ENCODE measurements around the gene MAST2.
"Not testable (repeated sequence)": the region's sequence is repeated elsewhere in the genome, so short reads cannot be mapped to it uniquely, and the experiment has no call there.

MAST2 gene

DNA sequence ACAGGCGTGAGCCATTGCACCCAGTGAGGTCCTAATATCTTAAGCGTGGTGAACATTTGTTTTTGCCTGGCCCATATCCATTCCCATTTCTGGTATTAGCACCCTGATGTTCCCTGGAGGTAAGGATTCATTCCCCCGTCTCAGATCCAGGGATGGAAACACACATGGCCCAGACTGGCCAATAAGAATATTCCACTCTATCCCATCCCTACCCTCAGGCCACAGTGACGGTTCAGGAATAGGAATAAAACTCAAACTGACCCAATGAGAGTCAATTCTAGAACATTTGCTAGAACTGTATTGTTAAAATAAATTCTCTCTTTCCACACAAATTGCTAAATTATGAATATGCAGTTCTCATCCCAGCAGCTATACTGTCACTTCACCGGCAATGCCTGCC, 252.9 kb downstream of the MAST2 start:
- Histone ChIP-seq H3K9me3 (ENCODE audit: low read length) (no peaks in the 10 kb centered on the region), H3K36me3 (ENCODE audit: insufficient read depth, low read length) (peaks cover 90% of the 10 kb centered on the region), H3K4me1 (ENCODE audit: insufficient read depth, low read length) (no peaks in the 10 kb centered on the region), H3K4me3 (ENCODE audit: low read length) (no peak overlapping the region), H2AFZ (ENCODE audit: low read depth, low read length) (no peak overlapping the region), H3K27me3 (ENCODE audit: insufficient read depth, low read length) (no peaks in the 10 kb centered on the region)

GRCh38 chr1:46057215-46057614, 253.8 kb downstream of the MAST2 start:
- H3K9me3 ChIP-seq (ENCODE audit: low read length); H3K4me1 ChIP-seq (ENCODE audit: insufficient read depth, low read length); H2AFZ ChIP-seq (ENCODE audit: low read depth, low read length); H3K27me3 ChIP-seq (ENCODE audit: insufficient read depth, low read length); H3K4me3 ChIP-seq (ENCODE audit: low read length): not testable (repeated sequence)
- H3K36me3 ChIP-seq (ENCODE audit: insufficient read depth, low read length), result peaks cover 91% of the 10 kb centered on the region

GRCh38 chr1:46057781-46058180, 254.4 kb downstream of the MAST2 start:
- H2AFZ ChIP-seq (ENCODE audit: low read depth, low read length), result no peak overlapping the region
- no peaks in the 10 kb centered on the region for H3K27me3 ChIP-seq (ENCODE audit: insufficient read depth, low read length)
- H3K9me3 ChIP-seq (ENCODE audit: low read length), result no peaks in the 10 kb centered on the region
- no peak overlapping the region for H3K4me3 ChIP-seq (ENCODE audit: low read length)
- H3K36me3 ChIP-seq (ENCODE audit: insufficient read depth, low read length), result peaks cover 90% of the 10 kb centered on the region
- H3K4me1 ChIP-seq (ENCODE audit: insufficient read depth, low read length), result no peaks in the 10 kb centered on the region

- Histone ChIP-seq H3K9me3 (ENCODE audit: low read length) (no peaks in the 10 kb centered on the region), H3K4me1 (ENCODE audit: insufficient read depth, low read length) (no peaks in the 10 kb centered on the region), H3K36me3 (ENCODE audit: insufficient read depth, low read length) (peaks cover 90% of the 10 kb centered on the region), H3K27me3 (ENCODE audit: insufficient read depth, low read length) (no peaks in the 10 kb centered on the region), H2AFZ (ENCODE audit: low read depth, low read length) (no peak overlapping the region), H3K4me3 (ENCODE audit: low read length) (no peak overlapping the region)
Observed at GRCh38 chr1:46058936-46059335, 255.5 kb downstream of the MAST2 start.

- no peak overlapping the region for H2AFZ ChIP-seq (ENCODE audit: low read depth, low read length)
- H3K27me3 ChIP-seq (ENCODE audit: insufficient read depth, low read length), result no peaks in the 10 kb centered on the region
- peaks cover 91% of the 10 kb centered on the region for H3K36me3 ChIP-seq (ENCODE audit: insufficient read depth, low read length)
- H3K4me1 ChIP-seq (ENCODE audit: insufficient read depth, low read length), result no peaks in the 10 kb centered on the region
- H3K9me3 ChIP-seq (ENCODE audit: low read length), result no peaks in the 10 kb centered on the region
- no peak overlapping the region for H3K4me3 ChIP-seq (ENCODE audit: low read length)
Observed at GRCh38 chr1:46061146-46061545, 257.7 kb downstream of the MAST2 start.

- no peaks in the 10 kb centered on the region for H3K27me3 ChIP-seq (ENCODE audit: insufficient read depth, low read length)
- H3K4me3 ChIP-seq (ENCODE audit: low read length), result no peak overlapping the region
- no peak overlapping the region for H2AFZ ChIP-seq (ENCODE audit: low read depth, low read length)
- H3K4me1 ChIP-seq (ENCODE audit: insufficient read depth, low read length), result no peaks in the 10 kb centered on the region
- H3K36me3 ChIP-seq (ENCODE audit: insufficient read depth, low read length), result peaks cover 90% of the 10 kb centered on the region
- H3K9me3 ChIP-seq (ENCODE audit: low read length), result no peaks in the 10 kb centered on the region
Observed at GRCh38 chr1:46062651-46063319, 259.4 kb downstream of the MAST2 start.

- H3K4me3 ChIP-seq (ENCODE audit: low read length), result no peak overlapping the region
- H2AFZ ChIP-seq (ENCODE audit: low read depth, low read length), result no peak overlapping the region
- H3K36me3 ChIP-seq (ENCODE audit: insufficient read depth, low read length), result peaks cover 91% of the 10 kb centered on the region
- H3K9me3 ChIP-seq (ENCODE audit: low read length), result no peaks in the 10 kb centered on the region
- H3K27me3 ChIP-seq (ENCODE audit: insufficient read depth, low read length), result no peaks in the 10 kb centered on the region
- no peaks in the 10 kb centered on the region for H3K4me1 ChIP-seq (ENCODE audit: insufficient read depth, low read length)
Observed at GRCh38 chr1:46064708-46065107, 261.3 kb downstream of the MAST2 start.

GRCh38 chr1:46065405-46065804, 262.0 kb downstream of the MAST2 start:
- Histone ChIP-seq H3K4me1 (ENCODE audit: insufficient read depth, low read length) (no peaks in the 10 kb centered on the region), H3K9me3 (ENCODE audit: low read length) (no peaks in the 10 kb centered on the region), H3K36me3 (ENCODE audit: insufficient read depth, low read length) (peaks cover 95% of the 10 kb centered on the region), H3K27me3 (ENCODE audit: insufficient read depth, low read length) (no peaks in the 10 kb centered on the region), H2AFZ (ENCODE audit: low read depth, low read length) (no peak overlapping the region), H3K4me3 (ENCODE audit: low read length) (no peak overlapping the region)

DNA sequence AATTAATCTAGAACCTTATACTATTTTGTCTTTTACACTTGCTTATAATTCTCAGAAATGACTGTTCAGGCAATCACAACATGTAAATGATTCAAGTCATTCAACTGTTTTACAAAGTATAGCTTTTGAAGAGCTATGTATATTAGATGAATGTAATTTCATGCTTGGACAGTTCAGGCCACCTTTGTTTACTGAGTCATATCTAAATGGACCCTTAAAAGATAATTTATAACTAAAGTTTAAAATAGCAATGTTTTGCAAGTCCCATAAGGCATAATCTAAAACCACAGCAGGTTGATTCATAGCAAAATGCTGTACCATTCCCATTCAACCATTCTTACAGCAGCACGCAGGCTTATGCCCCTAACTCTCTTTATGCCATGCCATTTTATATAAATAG, 264.2 kb downstream of the MAST2 start:
- H3K9me3 ChIP-seq (ENCODE audit: low read length), result no peaks in the 10 kb centered on the region
- no peak overlapping the region for H3K4me3 ChIP-seq (ENCODE audit: low read length)
- peaks cover 93% of the 10 kb centered on the region for H3K36me3 ChIP-seq (ENCODE audit: insufficient read depth, low read length)
- H3K4me1 ChIP-seq (ENCODE audit: insufficient read depth, low read length), result no peaks in the 10 kb centered on the region
- H3K27me3 ChIP-seq (ENCODE audit: insufficient read depth, low read length), result no peaks in the 10 kb centered on the region
- H2AFZ ChIP-seq (ENCODE audit: low read depth, low read length), result no peak overlapping the region

DNA sequence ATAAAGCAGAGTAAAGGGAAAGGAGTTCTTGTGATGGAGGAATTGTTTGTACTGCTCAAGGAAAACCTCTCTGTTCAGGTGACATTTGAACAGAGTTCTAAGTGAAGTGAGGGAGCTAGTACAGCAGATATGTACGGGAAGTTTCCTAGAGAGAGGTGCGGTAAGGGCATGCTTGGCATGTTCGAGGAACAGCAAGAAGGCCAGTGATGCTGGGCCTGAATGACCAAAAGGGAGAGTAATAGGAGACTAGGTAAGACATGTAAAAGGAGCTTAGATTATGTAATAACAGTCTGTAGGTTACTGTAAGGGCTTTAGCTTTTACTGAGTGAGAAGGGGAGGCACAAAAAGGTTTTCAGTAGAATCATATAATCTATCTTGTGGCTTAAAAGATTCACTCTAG, 265.1 kb downstream of the MAST2 start:
- no peak overlapping the region for H2AFZ ChIP-seq (ENCODE audit: low read depth, low read length)
- H3K36me3 ChIP-seq (ENCODE audit: insufficient read depth, low read length), result peaks cover 91% of the 10 kb centered on the region
- no peak overlapping the region for H3K4me3 ChIP-seq (ENCODE audit: low read length)
- no peaks in the 10 kb centered on the region for H3K9me3 ChIP-seq (ENCODE audit: low read length)
- H3K4me1 ChIP-seq (ENCODE audit: insufficient read depth, low read length), result no peaks in the 10 kb centered on the region
- H3K27me3 ChIP-seq (ENCODE audit: insufficient read depth, low read length), result no peaks in the 10 kb centered on the region

- no peak overlapping the region for H3K4me3 ChIP-seq (ENCODE audit: low read length)
- peaks cover 87% of the 10 kb centered on the region for H3K36me3 ChIP-seq (ENCODE audit: insufficient read depth, low read length)
- H2AFZ ChIP-seq (ENCODE audit: low read depth, low read length), result no peak overlapping the region
- no peaks in the 10 kb centered on the region for H3K27me3 ChIP-seq (ENCODE audit: insufficient read depth, low read length)
- no peaks in the 10 kb centered on the region for H3K9me3 ChIP-seq (ENCODE audit: low read length)
- no peaks in the 10 kb centered on the region for H3K4me1 ChIP-seq (ENCODE audit: insufficient read depth, low read length)
Observed at GRCh38 chr1:46070164-46070814, 266.9 kb downstream of the MAST2 start.

DNA sequence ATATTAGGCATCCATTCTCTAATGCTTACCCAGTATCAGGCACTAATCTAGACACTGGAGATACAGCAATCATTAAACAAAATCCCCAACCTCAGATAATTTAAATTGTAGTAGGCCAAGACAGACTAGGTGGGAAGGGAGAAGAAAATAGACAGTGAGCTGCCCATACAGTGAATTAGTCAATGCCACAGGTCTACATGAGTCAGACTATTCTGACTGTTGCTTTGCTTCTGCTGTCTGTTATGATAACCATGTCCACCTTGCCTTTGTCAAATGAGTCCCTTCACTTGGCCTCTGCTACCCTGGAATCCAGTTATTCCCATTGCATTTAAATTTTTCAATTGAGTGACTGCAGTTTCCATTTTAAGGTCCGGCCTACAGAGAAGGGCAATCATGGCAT, 269.6 kb downstream of the MAST2 start:
- Histone ChIP-seq H3K36me3 (ENCODE audit: insufficient read depth, low read length) (peaks cover 88% of the 10 kb centered on the region), H3K4me1 (ENCODE audit: insufficient read depth, low read length) (no peaks in the 10 kb centered on the region), H3K4me3 (ENCODE audit: low read length) (no peak overlapping the region), H2AFZ (ENCODE audit: low read depth, low read length) (no peak overlapping the region), H3K9me3 (ENCODE audit: low read length) (no peaks in the 10 kb centered on the region), H3K27me3 (ENCODE audit: insufficient read depth, low read length) (no peaks in the 10 kb centered on the region)

DNA sequence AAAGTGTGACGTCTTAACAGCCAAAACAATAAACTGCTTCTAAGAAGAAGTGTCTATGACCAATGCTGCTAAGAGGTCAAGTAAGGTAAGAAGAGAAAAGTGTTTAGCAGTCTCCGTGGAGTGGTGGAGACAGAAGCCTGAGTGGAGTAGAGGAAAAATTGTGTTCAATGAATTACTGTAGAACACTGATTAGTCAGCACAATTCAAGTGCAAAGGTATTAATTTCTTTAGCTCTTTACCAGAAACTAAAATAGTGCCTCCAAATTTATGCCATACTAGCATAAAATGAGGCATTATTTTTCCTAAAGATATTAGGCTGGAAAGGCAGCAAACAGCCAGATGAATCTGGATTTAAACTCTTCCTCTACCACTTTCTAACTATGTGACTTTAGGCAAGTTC, 272.9 kb downstream of the MAST2 start:
- no peaks in the 10 kb centered on the region for H3K27me3 ChIP-seq (ENCODE audit: insufficient read depth, low read length)
- no peaks in the 10 kb centered on the region for H3K4me1 ChIP-seq (ENCODE audit: insufficient read depth, low read length)
- peaks cover 83% of the 10 kb centered on the region for H3K36me3 ChIP-seq (ENCODE audit: insufficient read depth, low read length)
- no peaks in the 10 kb centered on the region for H3K9me3 ChIP-seq (ENCODE audit: low read length)
- H2AFZ ChIP-seq (ENCODE audit: low read depth, low read length), result no peak overlapping the region
- H3K4me3 ChIP-seq (ENCODE audit: low read length), result no peak overlapping the region

GRCh38 chr1:46077644-46078043, 274.2 kb downstream of the MAST2 start:
- Histone ChIP-seq H2AFZ (ENCODE audit: low read depth, low read length) (no peak overlapping the region), H3K9me3 (ENCODE audit: low read length) (no peaks in the 10 kb centered on the region), H3K36me3 (ENCODE audit: insufficient read depth, low read length) (peaks cover 80% of the 10 kb centered on the region), H3K4me1 (ENCODE audit: insufficient read depth, low read length) (no peaks in the 10 kb centered on the region), H3K4me3 (ENCODE audit: low read length) (no peak overlapping the region), H3K27me3 (ENCODE audit: insufficient read depth, low read length) (no peaks in the 10 kb centered on the region)

Measured in neuron (in vitro differentiated cells).